ENCODE results near the gene AQP12A. TPM values are rescaled to one million over a fixed set of nuclear protein-coding genes. Genes with fewer than 3 reads are reported as not detected.

AQP12A gene
- total RNA-seq, 2 donors from 2014 or later, result not detected

- no peaks in the 10 kb centered on the region for H3K9me3 ChIP-seq
- intact Hi-C loops (cut with DNase I), result no loop called here
- no peak for DNase-seq (ENCODE audit: low spot score)
- H3K4me1 ChIP-seq (replicated peaks), result no peaks in the 10 kb centered on the region
- H3K27ac ChIP-seq, result no peak overlapping the region
- WGBS, result 92% methylated on average over 15 of the region's 16 CpGs
- no peak overlapping the region for H3K4me3 ChIP-seq
- no peaks in the 10 kb centered on the region for H3K27me3 ChIP-seq (replicated peaks; ENCODE audit: insufficient read depth)
- TF ChIP-seq CTCF (IDR thresholded peaks at IDR 0.05) (no peak), POLR2AphosphoS5 (IDR thresholded peaks at IDR 0.05) (no peak), POLR2A (IDR thresholded peaks at IDR 0.05) (no peak)
- no peaks in the 10 kb centered on the region for H3K36me3 ChIP-seq
Observed at GRCh38 chr2:240722376-240722775, 30.7 kb downstream of the AQP12A start.

DNA sequence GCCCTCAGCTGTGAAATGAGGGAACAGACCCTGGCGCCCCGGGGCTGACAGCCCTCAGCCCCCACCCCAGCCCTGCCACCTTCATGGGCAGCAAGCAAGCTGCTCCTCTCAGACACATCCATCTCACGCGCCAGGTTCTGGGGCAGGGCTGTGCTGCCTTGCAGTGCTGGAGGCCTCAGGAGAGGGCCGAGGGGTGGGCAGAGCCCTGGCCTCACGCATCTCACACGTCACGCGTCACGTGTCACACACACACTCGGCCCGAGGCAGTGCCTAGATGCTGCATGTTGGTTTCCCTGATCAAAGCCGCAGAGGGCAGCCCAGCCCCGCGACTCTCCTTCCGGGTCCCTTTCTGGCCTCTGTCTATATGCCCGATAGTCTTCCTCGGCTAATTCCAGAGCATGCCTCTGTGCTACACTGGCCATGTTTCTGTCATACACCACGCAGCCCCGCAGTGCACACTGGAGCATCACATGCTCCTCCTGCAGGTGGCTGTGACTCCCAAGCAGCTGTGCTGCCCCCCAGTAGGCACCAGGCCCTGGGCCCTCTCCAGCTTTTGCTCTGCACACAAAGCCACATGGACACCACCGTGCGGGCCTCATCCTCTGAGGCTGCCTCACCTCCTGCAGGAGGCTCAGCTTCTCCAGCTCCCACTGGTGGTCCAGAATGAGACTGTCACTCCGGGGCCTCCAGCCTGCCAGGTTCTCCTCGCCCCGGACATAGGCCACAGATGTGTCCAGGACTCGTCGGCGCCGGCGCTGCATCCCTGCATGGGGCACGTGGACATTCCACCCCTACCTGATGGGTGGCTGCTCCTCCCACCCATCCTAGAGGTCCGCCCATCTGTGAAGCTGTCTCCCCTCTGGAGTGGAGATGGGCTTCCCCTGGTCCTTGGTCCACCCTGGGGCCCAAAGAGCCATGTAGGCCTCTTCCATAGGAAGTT, 31.4 kb downstream of the AQP12A start:
- 82% methylated on average over 32 of the region's 32 CpGs for WGBS
- no peaks in the 10 kb centered on the region for H3K27me3 ChIP-seq (replicated peaks; ENCODE audit: insufficient read depth)
- intact Hi-C loops (cut with DNase I), result no loop called here

GRCh38 chr2:240723851-240724250, 32.2 kb downstream of the AQP12A start:
- TF ChIP-seq POLR2AphosphoS5 (IDR thresholded peaks at IDR 0.05), result no peak
- no peak for TF ChIP-seq POLR2A (IDR thresholded peaks at IDR 0.05)
- TF ChIP-seq CTCF (IDR thresholded peaks at IDR 0.05), result no peak
- no peak for DNase-seq (ENCODE audit: low spot score)
- Histone ChIP-seq H3K27me3 (replicated peaks; ENCODE audit: insufficient read depth) (no peaks in the 10 kb centered on the region), H3K4me1 (replicated peaks) (no peaks in the 10 kb centered on the region), H3K36me3 (no peaks in the 10 kb centered on the region), H3K27ac (no peak overlapping the region), H3K9me3 (no peaks in the 10 kb centered on the region), H3K4me3 (no peak overlapping the region)
- intact Hi-C loops (cut with DNase I), result no loop called here
- WGBS, result 94% methylated on average over 9 of the region's 9 CpGs

More for the DNA sequence above, 31.4 kb downstream of the AQP12A start:
- no peak overlapping the region for H3K4me3 ChIP-seq
- H3K36me3 ChIP-seq, result no peaks in the 10 kb centered on the region
- TF ChIP-seq CTCF (IDR thresholded peaks at IDR 0.05) (no peak), POLR2AphosphoS5 (IDR thresholded peaks at IDR 0.05) (no peak), POLR2A (IDR thresholded peaks at IDR 0.05) (no peak)
- no peaks in the 10 kb centered on the region for H3K9me3 ChIP-seq
- DNase-seq (ENCODE audit: low spot score), result no peak
- H3K4me1 ChIP-seq (replicated peaks), result no peaks in the 10 kb centered on the region
- no peak overlapping the region for H3K27ac ChIP-seq

DNA sequence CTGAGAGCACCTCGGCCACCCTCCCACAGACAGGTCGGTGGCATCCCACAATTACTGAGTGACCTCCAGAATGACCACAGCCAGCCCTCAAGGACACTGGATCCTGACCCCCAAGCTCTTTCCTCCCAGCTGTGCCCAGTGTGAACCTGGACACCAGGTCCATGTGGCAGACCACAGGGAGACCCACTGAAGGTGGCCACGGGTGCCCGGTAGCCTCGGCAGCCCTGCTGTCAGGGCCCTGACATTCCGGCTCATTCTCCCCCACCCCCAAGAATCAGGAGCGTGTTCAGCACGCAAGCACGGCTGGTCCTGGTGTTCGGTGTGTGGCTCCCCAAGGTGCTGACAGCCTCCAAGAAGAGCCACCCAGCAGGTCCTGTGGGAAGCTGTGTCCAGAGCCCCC, 32.8 kb downstream of the AQP12A start:
- H3K4me3 ChIP-seq, result no peak overlapping the region
- DNase-seq (ENCODE audit: low spot score), result no peak
- no peak for TF ChIP-seq POLR2AphosphoS5 (IDR thresholded peaks at IDR 0.05)
- no peak for TF ChIP-seq POLR2A (IDR thresholded peaks at IDR 0.05)
- TF ChIP-seq CTCF (IDR thresholded peaks at IDR 0.05), result no peak
- H3K36me3 ChIP-seq, result no peaks in the 10 kb centered on the region
- H3K27ac ChIP-seq, result no peak overlapping the region
- no peaks in the 10 kb centered on the region for H3K9me3 ChIP-seq
- intact Hi-C loops (cut with DNase I), result no loop called here
- no peaks in the 10 kb centered on the region for H3K4me1 ChIP-seq (replicated peaks)
- WGBS, result 91% methylated on average over 10 of the region's 10 CpGs
- no peaks in the 10 kb centered on the region for H3K27me3 ChIP-seq (replicated peaks; ENCODE audit: insufficient read depth)

DNA sequence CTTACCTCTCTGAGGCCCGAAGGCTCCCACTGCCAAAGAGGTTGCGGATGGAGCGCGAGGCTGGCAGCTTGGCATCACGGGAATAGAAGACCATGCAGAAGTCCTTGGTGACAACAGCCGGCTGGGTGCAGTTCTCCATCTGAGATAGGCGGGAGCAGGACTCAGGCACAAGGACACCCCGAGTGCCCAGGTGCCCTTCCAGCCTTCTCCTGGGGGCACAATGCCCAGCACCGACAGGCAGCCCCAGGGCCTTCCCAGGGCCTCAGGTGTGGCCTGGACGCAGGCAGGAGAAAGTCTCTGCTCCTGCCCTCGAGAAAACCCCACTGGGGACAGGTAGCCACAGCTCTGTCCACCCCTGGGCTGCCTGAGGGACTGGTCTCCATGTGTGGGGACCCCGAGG, 33.6 kb downstream of the AQP12A start:
- H3K4me1 ChIP-seq (replicated peaks), result no peaks in the 10 kb centered on the region
- no peaks in the 10 kb centered on the region for H3K9me3 ChIP-seq
- H3K36me3 ChIP-seq, result no peaks in the 10 kb centered on the region
- intact Hi-C loops (cut with DNase I), result no loop called here
- WGBS, result 86% methylated on average over 12 of the region's 12 CpGs
- no peak for DNase-seq (ENCODE audit: low spot score)
- no peak overlapping the region for H3K4me3 ChIP-seq
- TF ChIP-seq POLR2AphosphoS5 (IDR thresholded peaks at IDR 0.05) (no peak), CTCF (IDR thresholded peaks at IDR 0.05) (no peak), POLR2A (IDR thresholded peaks at IDR 0.05) (no peak)
- H3K27ac ChIP-seq, result no peak overlapping the region
- H3K27me3 ChIP-seq (replicated peaks; ENCODE audit: insufficient read depth), result no peaks in the 10 kb centered on the region

All from prostate gland (tissue), 2 donors.